ENCODE data around the gene NHSL2.

DNA sequence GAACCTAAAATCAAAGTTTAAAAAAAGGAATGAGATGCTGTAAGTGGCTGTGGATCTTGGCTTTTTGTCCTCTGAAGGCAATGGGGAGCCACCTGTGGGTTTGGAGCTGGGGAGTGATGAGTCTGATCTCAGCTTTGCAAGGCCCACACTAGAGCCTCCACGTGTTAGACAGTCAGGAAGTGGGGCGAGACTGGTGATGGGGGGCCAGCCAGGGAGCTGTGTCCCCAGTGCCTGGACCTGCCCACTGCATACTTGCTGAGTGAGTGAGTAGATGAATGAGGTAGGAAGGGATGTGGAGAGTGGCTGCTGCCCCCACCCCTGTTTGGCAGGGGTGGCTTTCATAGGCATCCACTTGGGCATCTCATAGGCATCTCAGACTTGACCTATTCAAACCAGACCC lies 84.0 kb downstream of the NHSL2 start:
- TF ChIP-seq, protein P1, sequence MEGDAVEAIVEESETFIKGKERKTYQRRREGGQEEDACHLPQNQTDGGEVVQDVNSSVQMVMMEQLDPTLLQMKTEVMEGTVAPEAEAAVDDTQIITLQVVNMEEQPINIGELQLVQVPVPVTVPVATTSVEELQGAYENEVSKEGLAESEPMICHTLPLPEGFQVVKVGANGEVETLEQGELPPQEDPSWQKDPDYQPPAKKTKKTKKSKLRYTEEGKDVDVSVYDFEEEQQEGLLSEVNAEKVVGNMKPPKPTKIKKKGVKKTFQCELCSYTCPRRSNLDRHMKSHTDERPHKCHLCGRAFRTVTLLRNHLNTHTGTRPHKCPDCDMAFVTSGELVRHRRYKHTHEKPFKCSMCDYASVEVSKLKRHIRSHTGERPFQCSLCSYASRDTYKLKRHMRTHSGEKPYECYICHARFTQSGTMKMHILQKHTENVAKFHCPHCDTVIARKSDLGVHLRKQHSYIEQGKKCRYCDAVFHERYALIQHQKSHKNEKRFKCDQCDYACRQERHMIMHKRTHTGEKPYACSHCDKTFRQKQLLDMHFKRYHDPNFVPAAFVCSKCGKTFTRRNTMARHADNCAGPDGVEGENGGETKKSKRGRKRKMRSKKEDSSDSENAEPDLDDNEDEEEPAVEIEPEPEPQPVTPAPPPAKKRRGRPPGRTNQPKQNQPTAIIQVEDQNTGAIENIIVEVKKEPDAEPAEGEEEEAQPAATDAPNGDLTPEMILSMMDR (IDR thresholded peaks at IDR 0.05): no peak
- no peak for TF ChIP-seq POLR2A (IDR thresholded peaks at IDR 0.05)
